ENCODE measurements around the gene NOTCH2NLA.
"Not testable (repeated sequence)": the region's sequence is repeated elsewhere in the genome, so short reads cannot be mapped to it uniquely, and the experiment has no call there.

NOTCH2NLA gene

GRCh38 chr1:146144465-146144864 is 84.4 kb downstream of the NOTCH2NLA start, which contains the start of gene NBPF10:
TSS of gene NBPF10 (minus strand) at chr1:146144804. CDS start at chr1:146144769, 35 bp downstream.
- not testable (repeated sequence) for H3K4me1 ChIP-seq; H3K36me3 ChIP-seq (ENCODE audit: control insufficient read depth, insufficient read depth, low read length); H2AFZ ChIP-seq; H3K9me3 ChIP-seq (ENCODE audit: control insufficient read depth, low read length); H3K4me3 ChIP-seq (ENCODE audit: low read depth, low read length); H3K9ac ChIP-seq; H3K4me2 ChIP-seq (ENCODE audit: low read length); H3K27ac ChIP-seq; H3K79me2 ChIP-seq; H3K27me3 ChIP-seq (ENCODE audit: control insufficient read depth, insufficient read depth, low read length)
